Hematopoietic multipotent progenitor cell treated with erythropoietin and hydrocortisone succinate and interleukin-3 and kit ligand, for 6 days (in vitro differentiated cells): Measurements from ENCODE around the gene TBX4.
"Not testable (repeated sequence)": the region's sequence is repeated elsewhere in the genome, so short reads cannot be mapped to it uniquely, and the experiment has no call there.

Experiments
- DNase-seq: peaks from one replicate; pipeline ENCODE4 v3.0.0-alpha.2; 2015

Gene TBX4

GRCh38 chr17:61486135-61487120, 34.2 kb downstream of the TBX4 start:
- DNase-seq: no peak

GRCh38 chr17:61487161-61487988, 35.2 kb downstream of the TBX4 start:
- no peak for DNase-seq

DNA sequence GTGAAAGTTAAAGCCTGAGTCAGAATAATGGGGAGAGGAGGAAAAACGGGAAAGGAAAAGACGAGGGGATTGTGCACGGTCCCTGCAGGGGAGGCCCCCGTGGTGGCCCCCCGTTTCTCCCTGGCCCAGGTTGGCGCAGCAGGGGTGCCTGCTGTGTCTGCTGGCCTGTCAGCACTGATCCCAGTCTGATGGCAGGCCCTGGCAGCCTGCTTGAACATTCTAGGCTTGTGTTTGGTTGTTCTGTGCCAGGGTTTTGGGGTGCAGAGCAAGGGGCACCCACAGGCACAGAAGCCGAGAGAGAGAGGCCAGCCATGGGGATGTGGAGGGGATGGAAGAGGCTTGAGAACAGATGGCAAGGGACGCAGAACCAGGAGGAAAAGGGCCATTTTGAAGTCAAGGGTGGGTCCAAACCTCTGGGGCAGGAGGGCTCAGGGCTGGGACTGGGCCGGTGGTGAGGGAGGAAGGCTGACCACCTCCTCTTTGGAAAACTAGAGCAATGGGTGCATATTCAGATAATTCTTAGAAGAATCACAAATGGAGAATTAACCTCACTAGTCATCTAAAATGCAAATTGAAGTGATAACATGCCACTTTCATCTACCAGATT, 35.9 kb downstream of the TBX4 start:
- DNase-seq: no peak

DNA sequence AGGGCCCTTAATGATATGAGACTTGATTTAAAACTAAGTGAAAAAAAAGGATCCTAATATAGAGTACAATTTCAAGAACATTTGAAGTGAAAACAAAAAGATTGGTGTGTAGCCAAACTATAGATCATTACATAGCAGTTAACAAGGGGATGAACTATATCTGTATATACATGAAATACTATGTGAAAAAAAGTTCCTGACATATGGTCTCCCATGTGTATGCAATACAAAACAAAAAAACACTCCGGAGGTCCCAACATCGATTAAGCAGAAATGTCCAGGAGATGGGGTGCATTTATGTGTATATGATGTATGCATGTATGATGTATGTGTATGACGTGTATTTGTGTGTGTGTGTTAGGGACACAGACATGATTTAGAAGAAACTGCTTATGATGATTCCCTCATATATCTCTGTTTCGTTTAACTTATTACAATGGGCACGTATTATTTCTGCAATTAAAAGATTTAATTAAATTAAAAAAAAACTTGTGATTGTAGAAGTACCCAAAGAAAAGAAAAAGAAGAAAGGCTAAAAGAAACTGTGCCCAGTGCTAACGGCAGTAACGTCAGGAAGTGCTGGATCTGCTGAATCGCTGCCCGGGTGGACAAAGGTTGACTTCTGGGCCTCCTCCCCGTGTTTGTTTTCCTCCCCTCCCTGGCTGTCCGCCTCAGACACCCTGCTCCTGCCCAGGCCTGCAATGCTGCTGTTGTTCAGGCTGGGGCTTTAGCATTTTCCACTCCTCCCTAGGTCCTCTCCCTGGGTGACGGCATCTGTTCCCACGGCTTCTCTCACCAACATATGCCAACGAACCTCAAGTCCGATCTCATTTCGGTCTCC, 36.9 kb downstream of the TBX4 start:
- DNase-seq: no peak

DNA sequence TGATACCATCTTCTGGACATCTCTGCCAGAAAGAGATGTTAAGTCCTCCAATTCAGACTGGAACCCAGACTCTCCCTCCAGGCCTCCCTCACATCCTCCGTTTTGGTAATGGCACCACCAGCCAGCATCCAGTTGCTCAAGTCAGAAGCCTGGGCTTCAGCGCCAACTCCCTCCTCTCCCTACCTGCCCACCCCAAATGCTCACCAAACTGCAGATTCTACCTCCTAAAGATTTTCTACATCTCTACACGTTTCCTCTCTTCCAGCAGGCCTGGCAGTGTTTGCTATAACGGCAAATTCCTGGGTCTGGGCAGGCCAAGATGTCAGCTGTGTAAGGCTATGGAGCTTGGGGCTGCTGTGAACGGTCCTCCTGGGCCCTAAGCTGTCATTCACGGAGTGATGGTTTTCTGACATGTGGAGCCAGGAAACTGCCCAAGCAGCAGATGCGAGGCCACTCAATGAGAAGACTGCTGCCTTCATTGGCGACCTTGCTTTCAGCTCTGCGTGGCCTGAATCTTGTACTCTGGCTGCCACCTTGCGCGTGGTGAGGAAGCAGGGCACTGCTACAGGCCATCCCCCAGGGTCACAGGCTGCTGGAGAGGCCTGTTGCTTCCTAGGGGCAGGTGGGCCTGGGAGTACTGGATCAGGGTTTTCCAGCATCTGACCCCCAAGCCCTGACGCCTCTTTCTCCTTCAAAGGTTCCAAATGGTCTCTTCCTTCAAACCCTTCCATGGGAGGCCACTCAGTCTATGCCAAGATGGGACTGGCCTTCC, 37.7 kb downstream of the TBX4 start:
- no peak for DNase-seq

- no peak for DNase-seq
Measured at GRCh38 chr17:61490540-61490975, 38.3 kb downstream of the TBX4 start.

DNA sequence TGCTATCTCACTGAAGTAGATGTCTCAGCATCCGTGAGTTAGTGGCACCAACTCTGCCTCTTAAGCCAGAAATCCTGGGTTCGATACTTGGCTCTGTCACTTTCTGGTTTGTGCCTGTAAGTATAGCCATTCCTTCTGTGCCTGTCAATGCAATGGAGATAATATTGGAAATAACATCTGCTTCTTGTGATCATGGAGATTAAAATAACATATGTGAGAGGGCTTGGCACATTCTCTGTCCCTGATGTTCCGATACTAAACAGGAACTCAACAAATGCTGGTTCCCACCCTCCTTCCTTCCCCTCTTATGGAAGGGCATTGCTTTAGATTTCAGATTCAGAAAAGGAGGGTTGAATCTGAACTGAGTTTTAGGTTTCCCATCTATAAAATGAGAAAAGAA, 39.8 kb downstream of the TBX4 start:
- DNase-seq: no peak

DNA sequence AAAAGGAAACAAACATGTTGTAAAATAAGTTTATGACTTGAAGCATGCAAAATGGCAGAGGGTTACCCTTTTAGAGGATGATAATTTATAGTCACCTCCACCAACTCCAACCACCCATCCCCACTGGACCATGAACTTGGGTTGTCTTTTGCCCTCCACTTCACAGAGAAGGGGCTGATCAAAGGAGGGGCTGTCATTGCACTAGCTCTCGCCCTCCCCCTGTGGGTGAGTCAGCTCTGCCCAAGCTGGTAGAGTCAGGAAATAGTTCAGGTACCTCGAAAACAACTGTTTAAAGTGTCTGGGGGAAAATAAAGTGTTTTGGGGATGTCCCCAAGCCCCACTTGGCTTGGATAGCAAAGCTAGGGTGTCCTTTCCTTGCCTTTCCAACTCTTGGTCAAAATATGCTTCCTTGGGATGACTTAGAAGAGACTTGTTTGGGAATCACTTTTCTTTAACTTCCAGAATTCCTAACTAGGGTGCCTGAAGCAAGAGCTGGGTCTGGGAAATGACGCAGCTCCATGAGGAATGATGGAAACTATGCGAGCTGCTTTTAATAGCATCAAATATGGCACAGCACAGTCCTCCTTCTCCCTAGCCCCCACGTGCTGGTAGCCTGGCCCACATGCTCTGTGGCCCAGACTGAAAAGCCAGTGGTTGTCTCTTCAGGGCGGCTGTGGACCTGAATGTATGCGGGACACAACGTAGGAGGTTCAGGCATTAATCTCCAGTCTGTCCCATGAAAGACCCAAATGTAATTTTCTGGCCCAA, 40.7 kb downstream of the TBX4 start:
- DNase-seq: no peak

DNA sequence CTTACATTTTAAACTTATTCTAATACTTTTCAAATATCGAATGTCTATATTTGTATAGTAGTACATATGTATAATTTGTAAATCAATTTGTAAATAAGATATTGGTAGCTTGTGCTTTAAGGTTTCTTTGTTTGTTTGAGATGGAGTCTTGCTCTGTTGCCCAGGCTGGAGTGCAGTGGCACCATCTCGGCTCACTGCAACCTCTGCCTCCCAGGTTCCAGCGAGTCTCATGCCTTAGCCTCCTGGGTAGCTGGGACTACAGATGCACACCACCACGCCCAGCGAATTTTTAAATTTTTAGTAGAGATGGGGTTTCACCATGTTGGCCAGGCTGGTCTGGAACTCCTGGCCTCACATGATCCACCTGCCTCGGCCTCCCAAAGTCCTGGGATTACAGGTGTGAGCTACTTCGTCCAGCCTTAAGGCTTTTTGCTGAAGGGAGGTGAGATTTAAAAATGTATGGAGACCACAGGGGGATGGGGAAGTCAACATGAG, 41.7 kb downstream of the TBX4 start:
- not testable (repeated sequence) for DNase-seq

DNA sequence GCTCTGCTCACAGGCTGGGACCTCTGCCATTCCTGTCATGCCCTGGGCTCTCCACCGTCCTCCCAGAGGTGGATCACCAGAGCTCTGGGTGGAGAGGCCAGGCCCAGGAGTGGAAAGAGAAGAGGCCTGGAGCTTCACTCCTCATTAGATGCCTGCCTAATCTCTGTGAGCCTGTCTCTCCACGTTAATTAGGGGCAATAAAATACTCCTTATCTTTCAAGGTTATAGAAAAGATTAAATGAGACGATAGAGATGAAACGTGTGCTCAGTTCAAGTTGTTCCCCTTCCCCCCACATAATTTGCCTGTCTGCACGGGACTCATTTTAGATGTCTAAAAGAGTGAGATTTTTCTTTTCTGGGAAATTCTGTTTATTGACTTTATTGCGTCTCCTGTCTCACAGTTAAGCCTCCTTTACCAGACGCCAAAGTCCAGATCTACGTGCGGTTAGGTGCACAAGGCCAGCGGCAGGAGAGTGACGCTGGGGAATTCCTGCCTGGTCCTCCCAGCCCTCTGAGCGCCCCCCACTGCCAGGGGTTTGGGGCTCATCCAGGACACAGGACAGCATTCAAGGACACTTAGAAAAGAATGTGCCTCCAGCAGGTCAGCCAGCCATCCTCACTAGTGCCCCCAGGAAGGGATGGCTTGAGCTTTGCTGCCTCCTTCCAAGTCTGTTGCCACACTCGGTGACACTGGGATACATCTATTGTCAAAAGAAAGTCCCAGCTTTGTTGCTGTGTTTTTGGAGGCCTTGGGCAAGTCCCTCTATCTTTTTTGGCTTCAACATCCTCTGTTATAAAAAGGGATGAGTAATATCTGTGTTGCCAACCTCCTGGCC, 42.3 kb downstream of the TBX4 start:
- DNase-seq: no peak

GRCh38 chr17:61495161-61495857, 43.1 kb downstream of the TBX4 start:
- no peak for DNase-seq

- DNase-seq: no peak
Measured at GRCh38 chr17:61496174-61496956, 44.1 kb downstream of the TBX4 start.

DNA sequence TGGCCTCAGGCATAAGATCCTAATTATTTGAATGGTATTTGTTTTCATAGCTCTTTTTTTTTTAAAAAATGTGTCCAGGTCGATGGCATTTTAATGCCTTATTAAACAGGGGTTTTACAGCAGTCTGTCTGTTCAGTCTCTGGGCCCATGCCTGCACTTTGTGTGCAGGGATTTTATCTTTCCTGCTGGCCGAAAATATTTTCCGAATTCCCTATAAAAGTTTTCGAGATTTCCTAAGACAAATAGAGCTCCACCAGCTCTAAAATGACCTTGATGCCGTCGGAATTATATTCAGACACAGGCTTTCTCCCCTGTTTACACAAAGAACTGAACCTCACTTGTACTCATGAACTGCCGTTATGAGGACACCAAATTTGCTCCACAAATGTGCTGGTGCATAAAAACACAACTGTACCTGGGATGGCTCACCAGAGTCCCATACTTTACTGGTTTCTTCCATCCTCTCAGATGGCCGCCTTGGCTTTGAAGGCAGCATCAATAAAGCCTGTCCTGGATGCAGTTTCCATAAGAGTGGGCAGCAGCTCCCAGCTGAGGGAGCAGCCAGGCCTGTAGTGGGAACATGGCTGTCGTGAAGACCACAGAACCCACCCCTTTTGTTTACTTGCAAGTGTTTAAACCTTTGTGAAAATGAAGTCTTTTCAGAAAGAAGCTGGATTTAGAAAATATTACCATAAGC, 44.9 kb downstream of the TBX4 start:
- DNase-seq: no peak

DNA sequence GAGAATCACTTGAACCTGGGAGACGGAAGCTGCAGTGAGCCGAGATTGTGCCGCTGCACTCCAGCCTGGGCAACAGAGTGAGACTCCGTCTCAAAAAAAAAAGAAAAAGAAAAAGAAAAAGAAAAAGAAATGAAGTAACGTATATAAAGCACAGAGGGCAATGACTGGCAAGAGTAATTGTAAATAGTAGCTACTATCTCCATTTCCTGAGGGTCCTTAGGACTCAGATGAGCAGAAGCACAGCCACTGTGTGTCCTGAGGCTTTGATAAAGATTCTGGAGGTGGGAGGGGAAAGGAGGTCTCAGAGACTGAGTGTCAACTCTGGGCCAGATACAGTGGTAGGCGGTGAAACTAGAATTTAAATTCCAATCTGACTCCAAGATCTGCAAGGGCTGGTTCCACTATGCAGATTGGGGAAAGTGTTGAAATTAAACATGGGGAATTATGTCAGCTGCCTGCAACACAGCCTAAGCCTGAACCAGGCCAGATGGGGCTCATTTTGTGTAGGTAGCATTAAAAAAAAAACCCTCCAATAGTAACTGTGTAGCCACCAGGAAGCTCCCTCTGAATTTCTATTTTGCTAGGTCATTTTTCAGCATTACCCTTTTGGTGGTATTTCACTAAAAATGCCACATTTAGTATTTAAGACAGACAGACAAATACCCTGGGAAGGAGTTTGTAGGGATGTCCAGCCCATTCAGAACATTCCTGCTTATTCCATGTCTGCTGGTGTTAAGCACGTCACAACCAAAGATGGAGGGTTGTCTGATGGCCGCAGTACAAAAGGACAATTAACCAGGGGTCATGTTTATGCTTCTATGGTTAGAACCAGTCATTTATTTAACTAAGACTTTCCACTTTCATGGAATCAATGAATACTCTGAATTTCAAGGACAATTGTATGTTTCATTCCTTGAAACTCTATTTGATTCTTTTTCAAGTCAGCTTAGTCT, 46.1 kb downstream of the TBX4 start:
- DNase-seq: no peak

GRCh38 chr17:61499632-61500031, 47.4 kb downstream of the TBX4 start:
- no peak for DNase-seq

DNA sequence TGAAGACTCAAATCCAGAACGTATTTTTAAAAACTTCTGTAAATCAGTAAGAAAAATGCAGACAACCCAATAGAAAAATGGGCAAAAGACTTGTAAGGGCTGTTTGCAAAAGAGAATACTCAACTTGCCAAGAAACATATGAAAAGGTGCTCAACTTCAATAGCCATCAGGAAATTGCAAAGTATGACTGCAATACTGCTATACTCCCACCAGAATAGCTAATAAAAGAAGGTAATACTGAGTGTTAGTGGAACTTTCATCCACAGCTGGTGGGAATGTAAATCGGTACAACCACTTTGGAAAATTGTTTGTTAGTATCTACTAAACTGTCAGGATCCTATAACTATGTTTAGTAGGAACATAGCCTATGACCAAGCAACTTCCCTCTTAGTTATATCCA, 48.1 kb downstream of the TBX4 start:
- no peak for DNase-seq
